Peyer's patch (tissue), 4 donors: ENCODE results near the gene ARHGEF25.

ENCODE experiments used
- CTCF ChIP-seq, 6 experiments: fragments of 450-650 bp in 4 of 6; fragments of 200-600 bp in 2 of 6; sonication (generic) in 1 of 6; IDR thresholded peaks; one replicate each; pipeline ENCODE4 v1.5.1; 2017 to 2019; ENCODE audit warnings: antibody characterized with exemption in 6 of 6, mild to moderate bottlenecking in 3 of 6, moderate library complexity in 1 of 6
- POLR2A ChIP-seq, 2 donors: fragments of 450-650 bp; IDR thresholded peaks; one replicate each; pipeline ENCODE4 v1.5.1; 2017; ENCODE audit warnings: antibody characterized with exemption in 2 of 2, mild to moderate bottlenecking in 2 of 2, moderate library complexity in 2 of 2

DNA sequence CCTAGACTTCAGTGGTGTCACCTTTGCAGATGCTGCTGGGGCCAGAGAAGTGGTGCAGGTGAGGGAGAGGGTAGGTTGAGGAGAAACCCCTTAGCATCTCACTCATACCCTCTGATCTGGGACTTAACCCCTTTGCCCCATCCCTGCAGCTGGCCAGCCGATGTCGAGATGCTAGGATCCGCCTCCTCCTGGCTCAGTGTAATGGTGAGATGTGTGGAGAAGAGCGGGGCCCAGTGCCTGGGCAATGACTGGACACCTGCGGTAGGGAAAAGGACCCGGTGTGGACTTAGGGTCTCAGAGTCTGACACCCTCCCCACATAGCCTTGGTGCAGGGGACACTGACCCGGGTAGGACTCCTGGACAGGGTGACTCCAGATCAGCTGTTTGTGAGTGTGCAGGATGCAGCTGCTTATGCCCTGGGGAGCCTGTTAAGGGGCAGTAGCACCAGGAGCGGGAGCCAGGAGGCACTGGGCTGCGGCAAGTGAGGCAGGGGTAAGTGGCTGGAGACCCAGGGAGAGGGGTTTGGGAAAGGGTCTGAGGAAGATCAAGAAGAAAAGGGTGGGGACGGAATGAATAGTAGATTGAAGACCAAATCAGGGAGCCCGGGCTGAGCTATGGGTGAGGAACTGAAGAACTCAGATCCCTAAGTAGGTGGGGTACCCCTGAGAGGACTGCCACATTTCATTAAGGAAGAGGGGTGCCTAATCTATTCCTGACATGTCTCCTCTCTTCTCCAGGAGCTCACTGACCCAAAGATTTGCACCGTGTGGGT lies 14.2 kb downstream of the ARHGEF25 start:
- no peak for TF ChIP-seq POLR2A (IDR thresholded peaks at IDR 0.05)
- TF ChIP-seq CTCF (IDR thresholded peaks at IDR 0.05), result no peak
